Measurements from ENCODE around the gene UBE2H. TPM values are rescaled to one million over a fixed set of nuclear protein-coding genes. Genes with fewer than 3 reads are reported as not detected.

The UBE2H gene
- total and polyA plus RNA-seq, 2 donors (not counting 1 experiment from before 2014, with no cell fraction given), result 23.3 to 54.1 TPM

GRCh38 chr7:129790136-129790535 lies 162.6 kb downstream of the UBE2H start:
- Histone ChIP-seq H3K27ac (ENCODE audit: low read length in 2 of 2) (no peak overlapping the region), H3K4me2 (replicated peaks; ENCODE audit: low read depth, low read length, poor library complexity, severe bottlenecking) (no peak overlapping the region), H3K79me2 (ENCODE audit: control insufficient read depth, insufficient read depth, low read length) (no peaks in the 10 kb centered on the region), H3K4me1 (ENCODE audit: control insufficient read depth in 2 of 2, insufficient read depth in 2 of 2, low read length in 2 of 2) (peaks cover 10% of the 10 kb centered on the region in 2 donors), H3K27me3 (replicated peaks in 1 of 4; ENCODE audit: control extremely low read depth in 1 of 4, control insufficient read depth in 3 of 4, insufficient read depth in 4 of 4, low read length in 3 of 4) (peaks cover 0 to 40% (median 15%) of the 10 kb centered on the region in 4 experiments), H3K4me3 (ENCODE audit: control extremely low read depth in 1 of 5, extremely low read depth in 1 of 5, insufficient read depth in 1 of 5, low read depth in 2 of 5, low read length in 4 of 5) (no peak overlapping the region), H2AFZ (ENCODE audit: insufficient read depth, low read depth, low read length, poor library complexity, severe bottlenecking) (no peak overlapping the region), H3K9ac (ENCODE audit: low read length) (no peak overlapping the region), H3K9me3 (ENCODE audit: control extremely low read depth in 1 of 3, control insufficient read depth in 2 of 3, insufficient read depth in 1 of 3, low read length in 2 of 3) (peaks cover 0 to 6% (median 0%) of the 10 kb centered on the region in 3 donors), H4K20me1 (ENCODE audit: control insufficient read depth, insufficient read depth, low read length, poor library complexity, severe bottlenecking) (no peaks in the 10 kb centered on the region), H3K36me3 (replicated peaks in 1 of 2; ENCODE audit: control extremely low read depth in 1 of 2, control insufficient read depth in 1 of 2, extremely low read depth in 1 of 2, insufficient read depth in 2 of 2, low read length in 1 of 2) (no peaks in the 10 kb centered on the region)
- Mint-ChIP-seq H3K9me3 (ENCODE audit: insufficient read depth) (no peaks in the 10 kb centered on the region), H3K27me3 (peaks cover 40% of the 10 kb centered on the region), H3K4me1 (peaks cover 8% of the 10 kb centered on the region), H3K4me3 (no peak overlapping the region), H3K27ac (no peak overlapping the region)
- 91% methylated on average over 6 of the region's 6 CpGs for WGBS (ENCODE audit: insufficient coverage)
- TF ChIP-seq EZH2 (IDR thresholded peaks at IDR 0.05; ENCODE audit: borderline replicate concordance, insufficient read depth, low read depth, low read length, poor library complexity, severe bottlenecking) (no peak), CTCF (IDR thresholded peaks at IDR 0.05) (no peak)
- POLR2A ChIA-PET, result no interaction called here
- ATAC-seq (ENCODE audit: low read depth) (no peak), DNase-seq (no peak)
- CTCF ChIA-PET, result interaction anchor here (0.9 kb wide), 1 partner anchor 35 kb away, joined by 3 read pairs; no protein-coding TSS in a partner anchor
- intact Hi-C loops (cut with micrococcal nuclease), result no loop called here

- intact Hi-C loops (cut with micrococcal nuclease), result no loop called here
- ATAC-seq (ENCODE audit: low read depth), result no peak
- Mint-ChIP-seq H3K27ac (no peak overlapping the region), H3K4me3 (no peak overlapping the region), H3K9me3 (ENCODE audit: insufficient read depth) (no peaks in the 10 kb centered on the region), H3K4me1 (peaks cover 11% of the 10 kb centered on the region), H3K27me3 (peaks cover 43% of the 10 kb centered on the region)
- H4K20me1 ChIP-seq (ENCODE audit: control insufficient read depth, insufficient read depth, low read length, poor library complexity, severe bottlenecking), result no peaks in the 10 kb centered on the region
- no peak overlapping the region for H3K4me2 ChIP-seq (replicated peaks; ENCODE audit: low read depth, low read length, poor library complexity, severe bottlenecking)
- TF ChIP-seq CTCF (IDR thresholded peaks at IDR 0.05) (no peak), EZH2 (IDR thresholded peaks at IDR 0.05; ENCODE audit: borderline replicate concordance, insufficient read depth, low read depth, low read length, poor library complexity, severe bottlenecking) (no peak)
- peaks cover 0 to 10% (median 0%) of the 10 kb centered on the region in 3 donors for H3K9me3 ChIP-seq (ENCODE audit: control extremely low read depth in 1 of 3, control insufficient read depth in 2 of 3, insufficient read depth in 1 of 3, low read length in 2 of 3)
- whole genome bisulfite sequencing (ENCODE audit: insufficient coverage), result 50% methylated on average over 1 of the region's 1 CpG
- ChIA-PET CTCF (interaction anchor here (0.9 kb wide), 1 partner anchor 36 kb away, joined by 3 read pairs; no protein-coding TSS in a partner anchor), POLR2A (no interaction called here)
- no peak overlapping the region for H3K4me3 ChIP-seq (ENCODE audit: control extremely low read depth in 1 of 5, extremely low read depth in 1 of 5, insufficient read depth in 1 of 5, low read depth in 2 of 5, low read length in 4 of 5)
- H3K36me3 ChIP-seq (replicated peaks in 1 of 2; ENCODE audit: control extremely low read depth in 1 of 2, control insufficient read depth in 1 of 2, extremely low read depth in 1 of 2, insufficient read depth in 2 of 2, low read length in 1 of 2), result no peaks in the 10 kb centered on the region
- no peak for DNase-seq
- H3K9ac ChIP-seq (ENCODE audit: low read length), result no peak overlapping the region
- H2AFZ ChIP-seq (ENCODE audit: insufficient read depth, low read depth, low read length, poor library complexity, severe bottlenecking), result no peak overlapping the region
- no peak overlapping the region for H3K27ac ChIP-seq (ENCODE audit: low read length in 2 of 2)
- H3K27me3 ChIP-seq (replicated peaks in 1 of 4; ENCODE audit: control extremely low read depth in 1 of 4, control insufficient read depth in 3 of 4, insufficient read depth in 4 of 4, low read length in 3 of 4), result peaks cover 0 to 45% (median 20%) of the 10 kb centered on the region in 4 experiments
- H3K4me1 ChIP-seq (ENCODE audit: control insufficient read depth in 2 of 2, insufficient read depth in 2 of 2, low read length in 2 of 2), result peaks cover 15% of the 10 kb centered on the region in 2 donors
- no peaks in the 10 kb centered on the region for H3K79me2 ChIP-seq (ENCODE audit: control insufficient read depth, insufficient read depth, low read length)
These were observed 163.1 kb downstream of the UBE2H start for GRCh38 chr7:129789652-129790051.
